Type B pancreatic cell (in vitro differentiated cells): Measurements from ENCODE around the gene RNF152. TPM values are rescaled to one million over a fixed set of nuclear protein-coding genes. Genes with fewer than 3 reads are reported as not detected.

Source experiments
- DNase-seq: peaks from one replicate; pipeline ENCODE4 v3.0.0; 2021; ENCODE audit warnings: mixed read lengths; ENCODE audit not compliant: unreplicated experiment; ENCODE audit errors: extremely low spot score
- H3K27ac Mint-ChIP-seq: 2 replicates; pipeline ENCODE4 v1.8.0; 2021; ENCODE audit warnings: mild to moderate bottlenecking, mixed read lengths
- H3K27me3 Mint-ChIP-seq: 2 replicates; pipeline ENCODE4 v1.8.0; 2021; ENCODE audit warnings: mixed read lengths
- H3K36me3 Mint-ChIP-seq: 2 replicates; pipeline ENCODE4 v1.8.0; 2021; ENCODE audit warnings: mixed read lengths
- H3K4me1 Mint-ChIP-seq: one replicate; pipeline ENCODE4 v1.8.0; 2021; ENCODE audit warnings: mixed read lengths; ENCODE audit not compliant: unreplicated experiment
- H3K4me3 Mint-ChIP-seq: 2 replicates; pipeline ENCODE4 v1.8.0; 2021; ENCODE audit warnings: mild to moderate bottlenecking, mixed read lengths
- H3K9me3 Mint-ChIP-seq: 2 replicates; pipeline ENCODE4 v1.8.0; 2021; ENCODE audit warnings: mixed read lengths
- total RNA-seq: library from RNA; stranded (reverse); gene quantifications from 2 replicates; pipeline ENCODE4 v1.2.1, GENCODE V29; 2021; ENCODE audit warnings: low replicate concordance
- TF ChIP-seq, protein P1 (sequence below): fragments of 200-600 bp; sonication (generic); conservative IDR thresholded peaks from 2 replicates; pipeline ENCODE4 v1.5.0; 2021; ENCODE audit warnings: antibody characterized with exemption, mild to moderate bottlenecking

RNF152 gene
- total RNA-seq, 1 donor from 2014 or later, result 23.6 TPM

DNA sequence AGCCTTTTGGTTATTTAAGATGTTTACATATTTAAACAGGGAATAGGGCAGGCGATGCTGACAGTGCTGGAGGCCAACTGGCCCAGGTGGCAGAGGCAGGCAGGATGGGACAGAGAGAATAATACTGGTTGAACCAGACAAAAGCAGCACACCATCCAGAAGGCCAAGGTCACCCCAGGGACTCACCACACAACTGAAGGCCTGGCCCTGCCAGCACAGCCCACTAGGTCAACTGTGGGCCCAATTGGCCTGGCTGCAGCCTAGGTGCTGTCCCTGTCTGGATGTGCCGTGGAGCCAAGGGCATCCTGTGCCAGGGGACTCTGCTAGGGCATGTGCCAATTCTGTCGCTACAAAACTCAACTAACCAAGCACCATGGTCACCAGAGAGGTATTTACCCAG, 69.2 kb downstream of the RNF152 start:
- Mint-ChIP-seq H3K9me3 (peaks cover 10% of the 10 kb centered on the region), H3K4me1 (peaks cover 16% of the 10 kb centered on the region), H3K4me3 (no peak overlapping the region), H3K36me3 (peaks cover 14% of the 10 kb centered on the region), H3K27me3 (peaks cover 3% of the 10 kb centered on the region), H3K27ac (no peak overlapping the region)
- TF ChIP-seq, protein P1, sequence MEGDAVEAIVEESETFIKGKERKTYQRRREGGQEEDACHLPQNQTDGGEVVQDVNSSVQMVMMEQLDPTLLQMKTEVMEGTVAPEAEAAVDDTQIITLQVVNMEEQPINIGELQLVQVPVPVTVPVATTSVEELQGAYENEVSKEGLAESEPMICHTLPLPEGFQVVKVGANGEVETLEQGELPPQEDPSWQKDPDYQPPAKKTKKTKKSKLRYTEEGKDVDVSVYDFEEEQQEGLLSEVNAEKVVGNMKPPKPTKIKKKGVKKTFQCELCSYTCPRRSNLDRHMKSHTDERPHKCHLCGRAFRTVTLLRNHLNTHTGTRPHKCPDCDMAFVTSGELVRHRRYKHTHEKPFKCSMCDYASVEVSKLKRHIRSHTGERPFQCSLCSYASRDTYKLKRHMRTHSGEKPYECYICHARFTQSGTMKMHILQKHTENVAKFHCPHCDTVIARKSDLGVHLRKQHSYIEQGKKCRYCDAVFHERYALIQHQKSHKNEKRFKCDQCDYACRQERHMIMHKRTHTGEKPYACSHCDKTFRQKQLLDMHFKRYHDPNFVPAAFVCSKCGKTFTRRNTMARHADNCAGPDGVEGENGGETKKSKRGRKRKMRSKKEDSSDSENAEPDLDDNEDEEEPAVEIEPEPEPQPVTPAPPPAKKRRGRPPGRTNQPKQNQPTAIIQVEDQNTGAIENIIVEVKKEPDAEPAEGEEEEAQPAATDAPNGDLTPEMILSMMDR, result no peak
- no peak for DNase-seq

DNA sequence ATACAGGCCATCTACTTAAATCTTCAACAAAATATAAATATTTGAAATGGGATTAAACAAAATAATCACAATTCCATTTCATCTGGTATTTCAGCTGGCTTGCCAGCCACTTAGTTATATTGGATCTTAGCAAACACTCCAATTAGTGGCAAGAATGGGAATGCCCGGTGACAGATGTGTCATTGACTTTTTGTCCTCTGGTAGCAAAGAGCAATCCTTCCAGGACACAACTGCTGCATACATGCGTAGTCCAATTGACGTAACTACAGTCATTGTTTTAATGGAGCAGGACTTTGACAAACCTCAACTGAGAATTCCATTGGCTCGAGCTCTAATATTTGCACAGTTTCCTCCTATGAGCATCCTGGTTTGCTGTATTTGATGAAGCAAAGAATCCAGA, 69.9 kb downstream of the RNF152 start:
- Mint-ChIP-seq H3K9me3 (peaks cover 10% of the 10 kb centered on the region), H3K4me1 (peaks cover 13% of the 10 kb centered on the region), H3K27ac (no peak overlapping the region), H3K27me3 (peaks cover 3% of the 10 kb centered on the region), H3K4me3 (no peak overlapping the region), H3K36me3 (peaks cover 14% of the 10 kb centered on the region)
- TF ChIP-seq, protein P1, result no peak
- no peak for DNase-seq

DNA sequence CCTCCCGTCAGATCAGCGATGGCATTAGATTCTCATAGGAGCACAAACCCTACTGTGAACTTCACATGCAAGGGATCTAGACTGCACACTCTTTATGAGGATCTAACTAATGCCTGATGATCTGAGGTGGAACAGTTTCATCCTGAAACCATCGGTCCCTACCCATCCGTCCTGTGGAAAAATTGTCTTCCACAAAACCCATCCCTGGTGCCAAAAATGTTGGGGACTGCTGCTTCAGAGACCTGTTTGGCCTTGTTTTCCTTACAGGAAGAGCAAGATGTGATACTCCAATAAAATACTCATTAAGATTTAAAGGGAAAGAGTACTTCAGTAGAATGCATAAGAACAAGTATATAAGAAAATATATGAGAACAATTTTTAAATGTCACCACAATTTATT, 71.1 kb downstream of the RNF152 start:
- Mint-ChIP-seq H3K4me1 (peaks cover 8% of the 10 kb centered on the region), H3K4me3 (no peak overlapping the region), H3K27ac (no peak overlapping the region), H3K27me3 (peaks cover 3% of the 10 kb centered on the region), H3K36me3 (peaks cover 19% of the 10 kb centered on the region), H3K9me3 (peaks cover 10% of the 10 kb centered on the region)
- TF ChIP-seq, protein P1, result no peak
- no peak for DNase-seq

DNA sequence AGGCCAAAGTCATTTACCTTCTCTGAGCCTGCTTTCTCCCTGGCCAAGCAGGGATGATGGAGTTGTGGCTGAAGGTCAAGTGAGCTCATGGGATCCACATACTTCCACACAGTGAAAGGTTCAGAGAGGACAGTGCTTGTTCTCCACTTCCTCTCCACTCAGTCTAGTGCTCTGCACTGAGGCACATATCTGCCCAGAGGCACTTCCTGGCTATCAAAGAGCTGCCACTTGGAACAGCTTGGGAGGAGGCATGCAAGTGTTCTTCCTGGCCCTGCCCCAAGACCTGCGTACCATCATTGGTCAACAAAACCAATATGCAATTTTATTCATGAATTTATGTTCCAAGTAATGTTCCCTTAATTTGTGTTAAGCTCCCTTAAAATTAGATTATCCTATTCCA, 71.9 kb downstream of the RNF152 start:
- DNase-seq, result no peak
- no peak overlapping the region for H3K4me3 Mint-ChIP-seq
- TF ChIP-seq, protein P1, result no peak
- no peak overlapping the region for H3K27ac Mint-ChIP-seq
- peaks cover 19% of the 10 kb centered on the region for H3K36me3 Mint-ChIP-seq
- H3K4me1 Mint-ChIP-seq, result peaks cover 8% of the 10 kb centered on the region
- H3K27me3 Mint-ChIP-seq, result peaks cover 3% of the 10 kb centered on the region
- H3K9me3 Mint-ChIP-seq, result peaks cover 10% of the 10 kb centered on the region

DNA sequence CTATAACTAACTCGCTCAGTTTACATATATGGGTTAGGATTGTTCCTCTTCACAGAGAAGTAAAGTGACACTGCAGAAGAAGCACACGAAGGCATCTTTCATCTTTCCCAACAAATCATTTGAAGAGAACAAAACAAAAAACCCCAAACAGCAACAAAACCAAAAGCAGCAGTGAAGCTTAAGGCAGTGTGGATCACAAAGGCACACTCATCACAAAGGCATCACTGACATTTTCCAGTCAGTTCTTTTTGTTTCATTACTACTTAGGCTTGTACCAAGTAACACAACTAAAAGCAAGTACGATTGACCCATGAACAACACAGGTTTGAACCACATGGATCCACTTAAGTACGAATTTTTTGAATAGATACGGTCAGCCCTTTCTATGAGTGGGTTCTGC, 75.7 kb downstream of the RNF152 start:
- no peak for DNase-seq
- H3K27me3 Mint-ChIP-seq, result no peaks in the 10 kb centered on the region
- no peak overlapping the region for H3K4me3 Mint-ChIP-seq
- no peak overlapping the region for H3K27ac Mint-ChIP-seq
- no peaks in the 10 kb centered on the region for H3K4me1 Mint-ChIP-seq
- peaks cover 10% of the 10 kb centered on the region for H3K9me3 Mint-ChIP-seq
- peaks cover 38% of the 10 kb centered on the region for H3K36me3 Mint-ChIP-seq
- TF ChIP-seq, protein P1, result no peak

DNA sequence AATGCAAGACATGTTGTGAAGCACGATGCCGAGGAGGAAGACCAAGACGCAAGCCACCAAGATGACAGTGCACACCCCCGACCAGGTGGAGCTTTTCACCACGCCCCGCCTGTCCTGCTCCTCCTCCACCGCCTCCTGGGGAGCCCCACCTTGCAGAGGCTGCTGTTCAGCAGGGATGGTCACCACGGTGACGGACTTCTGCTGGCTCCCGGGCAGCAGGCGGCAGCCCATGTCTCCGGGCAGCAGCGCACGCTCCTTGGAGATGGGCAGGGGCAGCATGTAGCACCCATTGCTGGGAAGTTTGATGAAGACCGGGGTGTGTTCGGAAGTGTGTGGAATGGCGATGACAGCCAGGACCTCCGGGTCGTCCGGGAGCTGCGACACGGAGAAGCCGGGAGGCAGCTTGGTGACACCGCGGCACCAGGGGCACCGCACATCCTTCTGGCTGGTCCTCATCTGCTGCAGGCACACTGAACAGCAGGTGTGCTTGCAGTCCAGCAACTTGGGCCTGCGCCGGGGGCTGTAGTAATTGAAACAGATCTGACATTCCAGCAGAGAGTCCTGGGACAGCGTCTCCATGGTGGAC, 76.8 kb downstream of the RNF152 start:
- no peaks in the 10 kb centered on the region for H3K27me3 Mint-ChIP-seq
- DNase-seq, result no peak
- TF ChIP-seq, protein P1, result no peak
- peaks cover 5% of the 10 kb centered on the region for H3K9me3 Mint-ChIP-seq
- H3K4me3 Mint-ChIP-seq, result no peak overlapping the region
- no peak overlapping the region for H3K27ac Mint-ChIP-seq
- no peaks in the 10 kb centered on the region for H3K4me1 Mint-ChIP-seq
- H3K36me3 Mint-ChIP-seq, result peaks cover 38% of the 10 kb centered on the region
